Tibial artery (tissue), 4 donors: ENCODE measurements around the gene SLC9A6.

Source experiments
- DNase-seq, 2 donors: peaks; one replicate each; pipeline ENCODE4 v3.0.0-alpha.2; 2019
- H3K27ac ChIP-seq, 2 donors: fragments of 200-600 bp; sonication (generic) in 1 of 2; 1 replicate in 1 of 2; 2 replicates in 1 of 2; pipeline ENCODE4 v1.5.1; 2018 to 2019; ENCODE audit warnings: mild to moderate bottlenecking in 1 of 2
- H3K27me3 ChIP-seq, 2 donors: fragments of 200-600 bp; sonication (generic) in 1 of 2; one replicate each; pipeline versions ENCODE4 v1.5.1 to v1.6.0; 2016 to 2019
- H3K36me3 ChIP-seq, 3 donors: fragments of 200-600 bp; sonication (generic) in 2 of 3; one replicate each; pipeline ENCODE4 v1.5.1; 2016 to 2019; ENCODE audit warnings: mild to moderate bottlenecking in 2 of 3
- H3K4me1 ChIP-seq, 4 donors: fragments of 200-600 bp; sonication (generic) in 2 of 4; 1 replicate in 3 of 4; 2 replicates in 1 of 4; pipeline ENCODE4 v1.5.1; 2016 to 2019
- H3K4me3 ChIP-seq, 2 donors: fragments of 200-600 bp; sonication (generic) in 1 of 2; 1 replicate in 1 of 2; 2 replicates in 1 of 2; pipeline ENCODE4 v1.5.1; 2018 to 2019; ENCODE audit warnings: mild to moderate bottlenecking in 2 of 2
- H3K9me3 ChIP-seq, 3 donors: fragments of 200-600 bp; sonication (generic) in 1 of 3; one replicate each; pipeline ENCODE4 v1.5.1; 2016 to 2019
- intact Hi-C: fragments of 100-400 bp; cut with DNase I; formaldehyde crosslinking; loops from one replicate; pipeline ENCODE4 v1.15.0; 2023; ENCODE audit warnings: low total_unique reads
- TF ChIP-seq, protein P1 (sequence below), 2 experiments: fragments of 200-600 bp in 1 of 2; fragments of 450-650 bp in 1 of 2; IDR thresholded peaks; one replicate each; pipeline ENCODE4 v1.5.1; 2017 to 2019; ENCODE audit warnings: antibody characterized with exemption in 2 of 2, mild to moderate bottlenecking in 1 of 2, moderate library complexity in 1 of 2

The SLC9A6 gene

DNA sequence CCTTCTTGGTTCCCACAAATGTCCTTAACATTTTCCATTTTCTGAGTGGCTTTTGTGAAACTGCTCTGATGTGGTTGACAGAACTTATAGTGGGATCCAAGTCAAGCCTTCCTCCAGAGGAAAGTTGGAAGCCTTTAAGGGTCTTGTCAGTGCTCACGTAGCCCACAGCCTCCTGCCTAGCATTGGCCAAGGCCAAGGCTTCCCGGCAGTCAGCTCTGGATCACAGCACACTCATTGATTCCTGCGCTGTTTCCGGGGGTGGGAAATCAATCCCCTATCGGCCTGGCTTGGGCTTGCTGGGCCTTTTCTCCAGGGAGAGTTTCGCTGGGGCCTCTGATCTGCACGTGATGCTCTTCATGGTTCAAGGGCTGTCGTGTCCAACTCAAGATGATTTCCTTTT, 76.1 kb downstream of the SLC9A6 start:
- no peak for DNase-seq
- Histone ChIP-seq H3K4me3 (no peak overlapping the region), H3K27me3 (no peaks in the 10 kb centered on the region), H3K36me3 (no peaks in the 10 kb centered on the region), H3K4me1 (peaks cover 0 to 56% (median 9%) of the 10 kb centered on the region in 4 donors), H3K27ac (peak overlapping the region; percentile 84 to 92), H3K9me3 (no peaks in the 10 kb centered on the region)
- intact Hi-C loops = loop anchor here (10.0 kb wide), 1 partner anchor 84 kb away; the partner anchor contains the start of gene FHL1
- TF ChIP-seq, protein P1, sequence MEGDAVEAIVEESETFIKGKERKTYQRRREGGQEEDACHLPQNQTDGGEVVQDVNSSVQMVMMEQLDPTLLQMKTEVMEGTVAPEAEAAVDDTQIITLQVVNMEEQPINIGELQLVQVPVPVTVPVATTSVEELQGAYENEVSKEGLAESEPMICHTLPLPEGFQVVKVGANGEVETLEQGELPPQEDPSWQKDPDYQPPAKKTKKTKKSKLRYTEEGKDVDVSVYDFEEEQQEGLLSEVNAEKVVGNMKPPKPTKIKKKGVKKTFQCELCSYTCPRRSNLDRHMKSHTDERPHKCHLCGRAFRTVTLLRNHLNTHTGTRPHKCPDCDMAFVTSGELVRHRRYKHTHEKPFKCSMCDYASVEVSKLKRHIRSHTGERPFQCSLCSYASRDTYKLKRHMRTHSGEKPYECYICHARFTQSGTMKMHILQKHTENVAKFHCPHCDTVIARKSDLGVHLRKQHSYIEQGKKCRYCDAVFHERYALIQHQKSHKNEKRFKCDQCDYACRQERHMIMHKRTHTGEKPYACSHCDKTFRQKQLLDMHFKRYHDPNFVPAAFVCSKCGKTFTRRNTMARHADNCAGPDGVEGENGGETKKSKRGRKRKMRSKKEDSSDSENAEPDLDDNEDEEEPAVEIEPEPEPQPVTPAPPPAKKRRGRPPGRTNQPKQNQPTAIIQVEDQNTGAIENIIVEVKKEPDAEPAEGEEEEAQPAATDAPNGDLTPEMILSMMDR (IDR thresholded peaks at IDR 0.05) = no peak

DNA sequence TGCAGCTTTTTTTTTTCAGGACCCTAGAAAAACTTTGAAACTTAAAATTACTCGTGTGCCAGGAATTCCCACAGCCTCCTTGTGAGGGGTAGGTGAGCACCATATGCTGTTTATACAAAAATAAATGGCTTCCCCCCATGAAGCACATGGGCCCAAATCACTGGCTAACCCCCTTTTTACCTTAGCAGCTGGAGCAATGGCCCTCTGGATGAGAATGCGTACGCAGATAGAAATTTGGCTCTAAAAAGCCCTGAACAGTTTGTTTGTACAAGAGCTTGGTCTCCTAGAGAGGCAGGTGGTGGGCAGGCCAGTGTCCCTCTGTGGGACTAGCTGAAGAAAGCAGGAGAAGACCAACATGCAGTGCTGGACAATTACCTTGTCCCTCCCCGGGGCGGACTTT, 76.5 kb downstream of the SLC9A6 start:
- H3K27ac ChIP-seq = peak overlapping the region; percentile 84 to 92
- TF ChIP-seq, protein P1 (IDR thresholded peaks at IDR 0.05) = no peak
- H3K4me3 ChIP-seq = no peak overlapping the region
- H3K4me1 ChIP-seq = peaks cover 0 to 55% (median 9%) of the 10 kb centered on the region in 4 donors
- DNase-seq = no peak
- intact Hi-C loops = loop anchor here (10.0 kb wide), 1 partner anchor 83 kb away; the partner anchor contains the start of gene FHL1
- H3K36me3 ChIP-seq = no peaks in the 10 kb centered on the region
- H3K27me3 ChIP-seq = no peaks in the 10 kb centered on the region
- H3K9me3 ChIP-seq = no peaks in the 10 kb centered on the region

DNA sequence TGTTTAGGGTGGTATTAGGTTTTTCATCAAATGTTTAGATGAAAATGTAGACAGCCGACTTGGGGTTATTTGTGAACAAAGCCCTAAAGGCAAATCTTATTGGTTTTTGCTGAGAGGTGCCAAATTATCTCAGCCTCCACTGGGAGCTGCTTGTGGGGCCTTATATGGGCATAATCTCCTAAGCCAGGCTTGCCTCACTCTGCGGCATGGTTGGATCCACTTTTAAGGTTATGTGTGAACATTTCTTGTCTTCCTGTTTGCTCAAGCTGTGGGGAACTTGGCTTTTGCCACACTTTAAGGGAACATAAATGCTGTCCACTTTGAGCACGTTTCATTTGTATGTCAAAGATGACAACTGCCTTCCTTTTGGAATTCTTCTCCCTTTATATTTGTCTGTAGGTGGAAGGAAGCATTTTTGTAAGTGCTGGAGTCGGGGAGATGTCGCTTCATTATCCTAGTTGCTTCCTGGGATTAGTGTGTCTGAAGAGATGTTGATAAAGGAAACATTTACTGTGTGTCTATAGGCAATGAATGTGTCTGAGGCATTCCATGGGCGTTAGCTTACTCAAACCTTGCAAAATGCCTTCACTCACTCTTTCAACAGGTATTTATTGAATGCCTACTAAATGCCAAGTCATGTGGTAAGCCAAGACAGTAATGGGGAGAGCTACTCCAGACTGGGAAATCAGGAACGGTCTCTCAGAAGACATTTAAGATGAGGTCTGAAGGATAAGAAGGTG, 78.3 kb downstream of the SLC9A6 start:
- Histone ChIP-seq H3K27me3 (no peaks in the 10 kb centered on the region), H3K4me3 (no peak overlapping the region), H3K36me3 (no peaks in the 10 kb centered on the region), H3K4me1 (peaks cover 0 to 57% (median 10%) of the 10 kb centered on the region in 4 donors), H3K9me3 (no peaks in the 10 kb centered on the region), H3K27ac (peak overlapping the region; percentile 84 to 92)
- peak; percentile 57 to 85 for DNase-seq
- intact Hi-C loops = loop anchor here (10.0 kb wide), 1 partner anchor 81 kb away; the partner anchor contains the start of gene FHL1
- TF ChIP-seq, protein P1 (IDR thresholded peaks at IDR 0.05) = no peak

DNA sequence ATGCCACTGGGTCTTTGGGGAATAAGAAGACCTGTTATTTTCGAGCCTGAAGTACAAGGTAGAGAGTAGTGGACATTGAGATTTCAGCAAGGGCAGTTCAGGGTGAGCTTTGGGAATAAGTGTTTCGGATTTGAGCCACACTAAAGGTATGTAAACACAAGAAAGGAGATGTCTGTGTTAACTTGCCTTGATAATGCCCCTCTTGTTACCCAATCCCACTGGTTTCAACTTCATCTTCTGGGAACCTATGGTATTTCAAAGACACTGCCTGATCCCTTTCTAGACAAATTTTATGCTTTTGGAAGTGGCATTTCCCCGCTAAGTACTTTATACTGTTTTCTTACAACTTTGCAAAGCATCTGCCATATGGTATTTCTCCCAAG, 79.4 kb downstream of the SLC9A6 start:
- TF ChIP-seq, protein P1 (IDR thresholded peaks at IDR 0.05) = no peak
- no peak for DNase-seq
- H3K36me3 ChIP-seq = no peaks in the 10 kb centered on the region
- peaks cover 0 to 59% (median 12%) of the 10 kb centered on the region in 4 donors for H3K4me1 ChIP-seq
- peak overlapping the region; percentile 84 to 92 for H3K27ac ChIP-seq
- intact Hi-C loops = loop anchor here (10.0 kb wide), 1 partner anchor 80 kb away; the partner anchor contains the start of gene FHL1
- H3K4me3 ChIP-seq = no peak overlapping the region
- H3K9me3 ChIP-seq = no peaks in the 10 kb centered on the region
- no peaks in the 10 kb centered on the region for H3K27me3 ChIP-seq

DNA sequence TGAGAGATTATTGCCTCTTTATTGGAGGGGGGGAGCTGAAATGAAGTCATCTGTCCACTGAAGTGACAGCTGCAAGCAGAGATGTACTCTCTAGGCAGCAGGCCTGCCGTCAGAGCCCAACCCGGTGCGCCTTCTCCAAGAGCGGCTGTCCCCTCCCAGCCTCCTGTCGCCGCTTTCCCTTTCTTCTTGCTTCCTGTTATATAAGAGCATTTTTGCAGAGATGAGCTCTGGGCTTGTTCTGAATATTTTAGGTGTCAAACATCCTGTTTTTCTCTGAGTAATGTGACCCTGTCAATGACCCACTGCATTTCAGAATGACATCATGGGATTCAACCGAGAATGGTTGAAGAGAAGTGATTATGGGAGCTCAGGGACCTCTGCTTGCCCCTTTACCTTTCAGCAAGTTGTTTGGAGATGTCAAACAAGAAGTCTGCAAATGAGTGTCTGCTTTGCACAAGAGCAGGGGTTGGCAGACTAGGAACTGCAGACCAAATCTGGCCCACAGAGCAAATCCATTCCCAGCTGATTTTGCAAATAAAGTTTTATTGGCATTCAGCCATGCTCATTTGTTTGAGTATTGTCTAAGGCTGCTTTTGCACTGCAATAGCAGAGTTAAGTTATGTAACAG, 79.9 kb downstream of the SLC9A6 start:
- peak; percentile 28 to 70 for DNase-seq
- no peaks in the 10 kb centered on the region for H3K9me3 ChIP-seq
- peak overlapping the region; percentile 84 to 92 for H3K27ac ChIP-seq
- H3K4me1 ChIP-seq = peaks cover 0 to 59% (median 12%) of the 10 kb centered on the region in 4 donors
- TF ChIP-seq, protein P1 (IDR thresholded peaks at IDR 0.05) = no peak
- no peak overlapping the region for H3K4me3 ChIP-seq
- intact Hi-C loops = loop anchor here (10.0 kb wide), 1 partner anchor 80 kb away; the partner anchor contains the start of gene FHL1
- no peaks in the 10 kb centered on the region for H3K36me3 ChIP-seq
- H3K27me3 ChIP-seq = no peaks in the 10 kb centered on the region
